ENCODE results near the gene FUT8.

The FUT8 gene

DNA sequence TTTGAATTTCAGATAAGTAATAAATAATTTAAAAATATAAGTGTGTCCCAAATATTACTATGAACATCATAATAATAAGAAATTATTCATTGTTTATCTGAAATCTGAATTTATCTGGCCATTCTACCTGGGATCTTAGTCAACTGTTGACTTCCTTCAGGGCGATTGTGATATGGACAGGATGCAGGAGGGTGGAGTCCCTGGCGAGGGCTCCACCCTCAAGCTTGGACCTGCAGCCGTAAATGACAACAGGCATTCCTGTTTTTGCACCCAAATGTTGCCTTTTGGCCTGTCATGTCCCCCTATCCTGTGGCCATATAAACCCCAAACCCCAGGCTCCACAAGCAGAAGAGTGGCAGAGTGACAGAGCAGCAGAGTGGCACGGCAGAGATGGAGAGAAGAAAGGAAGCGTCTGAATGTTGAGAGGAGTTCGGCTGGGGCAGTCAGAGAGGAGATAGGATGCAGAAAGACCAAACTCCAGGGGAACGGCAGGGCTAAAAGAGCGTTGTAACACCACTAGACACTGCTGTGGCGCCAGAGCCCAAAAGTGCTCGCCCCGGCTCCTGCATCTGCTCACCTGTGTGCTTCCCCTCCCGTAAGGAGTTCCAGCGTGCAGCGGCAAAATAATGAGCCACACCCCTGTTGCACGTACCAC, 39.4 kb upstream of the FUT8 start:
- TF ChIP-seq, protein P1, sequence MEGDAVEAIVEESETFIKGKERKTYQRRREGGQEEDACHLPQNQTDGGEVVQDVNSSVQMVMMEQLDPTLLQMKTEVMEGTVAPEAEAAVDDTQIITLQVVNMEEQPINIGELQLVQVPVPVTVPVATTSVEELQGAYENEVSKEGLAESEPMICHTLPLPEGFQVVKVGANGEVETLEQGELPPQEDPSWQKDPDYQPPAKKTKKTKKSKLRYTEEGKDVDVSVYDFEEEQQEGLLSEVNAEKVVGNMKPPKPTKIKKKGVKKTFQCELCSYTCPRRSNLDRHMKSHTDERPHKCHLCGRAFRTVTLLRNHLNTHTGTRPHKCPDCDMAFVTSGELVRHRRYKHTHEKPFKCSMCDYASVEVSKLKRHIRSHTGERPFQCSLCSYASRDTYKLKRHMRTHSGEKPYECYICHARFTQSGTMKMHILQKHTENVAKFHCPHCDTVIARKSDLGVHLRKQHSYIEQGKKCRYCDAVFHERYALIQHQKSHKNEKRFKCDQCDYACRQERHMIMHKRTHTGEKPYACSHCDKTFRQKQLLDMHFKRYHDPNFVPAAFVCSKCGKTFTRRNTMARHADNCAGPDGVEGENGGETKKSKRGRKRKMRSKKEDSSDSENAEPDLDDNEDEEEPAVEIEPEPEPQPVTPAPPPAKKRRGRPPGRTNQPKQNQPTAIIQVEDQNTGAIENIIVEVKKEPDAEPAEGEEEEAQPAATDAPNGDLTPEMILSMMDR (IDR thresholded peaks at IDR 0.05), result no peak
- intact Hi-C loops (cut with DNase I; ENCODE audit: low total_unique reads), result no loop called here
- Histone ChIP-seq H3K27ac (no peak overlapping the region), H3K27me3 (peaks cover 0 to 15% of the 10 kb centered on the region in 2 donors), H3K9me3 (no peaks in the 10 kb centered on the region), H3K36me3 (no peaks in the 10 kb centered on the region), H3K4me3 (no peak overlapping the region), H3K4me1 (no peaks in the 10 kb centered on the region)
- DNase-seq, result no peak

DNA sequence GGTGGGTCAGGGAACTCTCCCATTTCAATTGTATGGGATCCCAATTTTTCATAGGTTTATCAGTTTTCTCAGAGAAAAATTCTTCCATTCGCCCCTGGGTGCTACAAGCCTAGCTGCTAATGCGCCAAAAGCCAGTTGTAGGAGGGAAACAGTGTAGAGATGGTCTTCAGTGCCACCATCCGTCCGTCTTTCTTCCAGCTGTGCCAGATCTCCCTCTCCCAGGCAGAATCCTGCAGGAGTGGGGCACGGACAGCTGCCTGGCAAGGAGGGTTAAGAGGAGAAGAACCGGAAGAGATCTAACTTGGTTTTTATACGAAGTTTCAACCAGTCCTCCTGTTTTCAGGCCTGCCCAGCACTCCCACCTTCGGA, 38.9 kb upstream of the FUT8 start:
- H3K9me3 ChIP-seq, result no peaks in the 10 kb centered on the region
- no peak overlapping the region for H3K4me3 ChIP-seq
- no peak overlapping the region for H3K27ac ChIP-seq
- H3K27me3 ChIP-seq, result peaks cover 0 to 15% of the 10 kb centered on the region in 2 donors
- intact Hi-C loops (cut with DNase I; ENCODE audit: low total_unique reads), result no loop called here
- no peaks in the 10 kb centered on the region for H3K36me3 ChIP-seq
- DNase-seq, result no peak
- TF ChIP-seq, protein P1 (IDR thresholded peaks at IDR 0.05), result no peak
- no peaks in the 10 kb centered on the region for H3K4me1 ChIP-seq

DNA sequence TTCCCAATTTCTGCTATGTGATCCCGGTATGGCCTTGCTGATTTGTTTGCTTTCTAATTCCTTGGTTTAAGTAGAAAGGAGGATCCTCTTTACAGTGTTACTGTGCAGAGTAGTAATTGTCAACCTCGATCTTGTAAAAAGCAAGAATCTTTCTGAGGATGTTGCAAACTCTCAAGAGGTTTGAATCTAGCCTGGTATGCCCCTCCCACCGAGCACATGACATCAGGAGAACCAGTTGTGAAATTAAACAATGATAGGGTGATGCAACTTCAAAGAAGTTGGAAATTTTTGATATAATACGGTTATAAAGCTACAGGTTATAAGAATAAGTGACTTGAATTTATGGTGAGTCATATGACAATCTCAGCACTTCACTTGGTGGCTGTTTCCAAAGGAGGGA, 35.0 kb upstream of the FUT8 start:
- no peak overlapping the region for H3K27ac ChIP-seq
- H3K9me3 ChIP-seq, result no peaks in the 10 kb centered on the region
- no peaks in the 10 kb centered on the region for H3K4me1 ChIP-seq
- no peaks in the 10 kb centered on the region for H3K36me3 ChIP-seq
- TF ChIP-seq, protein P1 (IDR thresholded peaks at IDR 0.05), result no peak
- no peak for DNase-seq
- H3K27me3 ChIP-seq, result peaks cover 0 to 15% of the 10 kb centered on the region in 2 donors
- no peak overlapping the region for H3K4me3 ChIP-seq
- intact Hi-C loops (cut with DNase I; ENCODE audit: low total_unique reads), result no loop called here

DNA sequence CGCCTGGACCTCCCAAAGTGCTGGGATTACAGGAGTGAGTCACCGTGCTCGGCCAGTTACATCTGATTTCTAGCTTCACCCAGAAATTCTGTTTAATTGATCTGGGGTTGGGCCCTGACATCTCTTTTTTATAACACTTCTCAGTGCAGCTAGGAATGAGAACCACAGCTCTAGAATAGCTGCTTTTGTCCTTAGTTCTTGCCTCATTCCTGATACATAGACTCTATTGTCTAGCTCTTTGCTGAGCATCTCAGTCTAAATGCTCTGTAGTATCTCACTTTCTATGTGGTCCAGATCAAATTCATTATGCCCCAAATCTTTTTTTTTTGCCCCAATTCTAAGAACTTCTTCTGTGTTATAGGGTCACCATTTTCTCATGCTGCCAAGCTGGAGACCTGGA, 29.9 kb upstream of the FUT8 start:
- TF ChIP-seq, protein P1 (IDR thresholded peaks at IDR 0.05), result no peak
- no peak overlapping the region for H3K27ac ChIP-seq
- no peaks in the 10 kb centered on the region for H3K9me3 ChIP-seq
- H3K27me3 ChIP-seq, result no peaks in the 10 kb centered on the region
- intact Hi-C loops (cut with DNase I; ENCODE audit: low total_unique reads), result no loop called here
- H3K4me3 ChIP-seq, result no peak overlapping the region
- no peak for DNase-seq
- no peaks in the 10 kb centered on the region for H3K4me1 ChIP-seq
- H3K36me3 ChIP-seq, result no peaks in the 10 kb centered on the region

DNA sequence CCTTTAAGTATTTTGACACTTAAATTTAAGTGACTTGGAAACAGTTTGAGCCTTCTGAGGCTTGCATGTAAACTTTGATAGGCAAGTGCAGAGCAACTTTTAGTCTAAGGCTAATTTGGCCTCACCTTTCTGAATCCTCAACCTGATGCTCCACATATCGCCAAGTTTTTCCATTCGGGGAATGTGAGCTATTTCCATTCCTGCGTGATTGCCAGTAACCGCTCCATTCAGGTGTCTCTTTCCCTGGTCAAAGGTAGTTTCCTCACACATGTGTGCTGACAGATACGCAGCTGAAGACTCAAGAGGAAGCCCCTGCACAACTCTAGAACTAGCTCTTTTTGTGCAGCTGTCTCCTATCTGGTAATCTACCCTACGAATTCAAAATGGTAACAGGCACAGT, 25.4 kb upstream of the FUT8 start:
- Histone ChIP-seq H3K9me3 (no peaks in the 10 kb centered on the region), H3K36me3 (no peaks in the 10 kb centered on the region), H3K27me3 (no peaks in the 10 kb centered on the region), H3K27ac (no peak overlapping the region), H3K4me1 (no peaks in the 10 kb centered on the region), H3K4me3 (no peak overlapping the region)
- DNase-seq, result no peak
- intact Hi-C loops (cut with DNase I; ENCODE audit: low total_unique reads), result no loop called here
- TF ChIP-seq, protein P1 (IDR thresholded peaks at IDR 0.05), result no peak

DNA sequence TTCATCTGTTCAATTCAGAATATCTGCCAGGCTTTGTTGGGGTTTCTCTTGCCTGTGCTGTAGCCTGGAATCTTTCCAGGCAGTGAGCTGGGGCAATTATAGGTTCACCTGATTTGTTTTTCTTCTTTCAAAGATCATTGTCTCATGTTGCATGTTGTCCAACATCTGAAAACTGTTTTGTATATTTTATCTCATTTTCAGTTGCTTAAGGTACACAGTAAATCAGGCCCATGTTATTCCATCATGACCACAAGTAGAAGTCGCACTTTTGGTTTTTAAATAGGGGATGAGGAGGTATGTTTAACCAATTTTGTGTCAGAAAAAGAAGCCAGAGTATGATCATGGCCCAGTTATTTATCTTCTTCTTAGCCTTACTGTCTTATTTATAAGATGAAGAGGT, 24.9 kb upstream of the FUT8 start:
- no peaks in the 10 kb centered on the region for H3K27me3 ChIP-seq
- H3K9me3 ChIP-seq, result no peaks in the 10 kb centered on the region
- H3K4me3 ChIP-seq, result no peak overlapping the region
- H3K36me3 ChIP-seq, result no peaks in the 10 kb centered on the region
- TF ChIP-seq, protein P1 (IDR thresholded peaks at IDR 0.05), result no peak
- intact Hi-C loops (cut with DNase I; ENCODE audit: low total_unique reads), result no loop called here
- H3K27ac ChIP-seq, result no peak overlapping the region
- no peak for DNase-seq
- no peaks in the 10 kb centered on the region for H3K4me1 ChIP-seq

All from tibial artery (tissue), 4 donors.